GM18499 (cell line): ENCODE measurements around the gene ACO2.

Experiments
- ATAC-seq: cut with Tn5 transposase; IDR thresholded peaks from one replicate; pipeline ENCODE4 v1.9.1; 2021; ENCODE audit warnings: moderate number of reproducible peaks; ENCODE audit not compliant: insufficient read depth, unreplicated experiment

The ACO2 gene

DNA sequence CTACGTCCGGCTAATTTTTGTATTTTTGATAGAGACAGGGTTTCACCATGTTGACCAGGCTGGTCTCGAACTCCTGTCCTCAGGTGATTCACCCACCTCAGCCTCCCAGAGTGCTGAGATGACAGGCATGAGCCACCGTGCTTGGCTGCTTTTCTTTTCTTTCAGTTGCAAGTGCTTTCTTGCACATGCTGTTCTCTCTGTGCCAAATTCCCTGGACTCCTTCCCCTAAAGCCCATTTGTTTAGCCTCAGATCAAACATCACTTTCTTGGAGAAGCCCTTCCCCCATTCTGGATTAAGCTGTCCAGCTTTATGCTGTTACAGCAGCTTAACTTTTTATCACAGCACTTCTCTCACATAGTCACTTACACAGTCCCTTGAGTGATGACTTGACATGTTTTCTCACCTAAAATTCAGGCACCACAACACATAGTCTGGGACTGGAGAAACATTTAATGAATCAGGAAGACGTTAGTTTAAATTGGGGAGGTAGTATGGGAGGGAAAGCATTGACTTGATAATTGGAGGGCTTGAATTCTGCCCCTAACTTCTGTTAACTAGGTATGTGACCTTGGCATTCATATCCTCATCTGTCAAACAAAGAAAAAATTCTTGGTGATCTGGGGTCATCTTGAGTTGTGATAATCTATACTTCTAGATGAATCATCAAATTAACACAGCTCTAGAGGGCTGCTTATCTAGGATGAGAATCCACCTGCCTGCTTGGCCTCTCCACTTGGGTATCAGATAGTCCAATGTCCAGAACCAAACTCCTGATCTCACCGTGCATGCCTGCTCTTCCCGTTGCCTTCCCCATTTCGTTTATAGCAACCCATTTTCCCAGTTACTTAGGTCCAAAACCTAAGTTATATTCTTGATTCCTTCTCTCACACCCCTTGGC lies 18.4 kb downstream of the ACO2 start:
- ATAC-seq = no peak

DNA sequence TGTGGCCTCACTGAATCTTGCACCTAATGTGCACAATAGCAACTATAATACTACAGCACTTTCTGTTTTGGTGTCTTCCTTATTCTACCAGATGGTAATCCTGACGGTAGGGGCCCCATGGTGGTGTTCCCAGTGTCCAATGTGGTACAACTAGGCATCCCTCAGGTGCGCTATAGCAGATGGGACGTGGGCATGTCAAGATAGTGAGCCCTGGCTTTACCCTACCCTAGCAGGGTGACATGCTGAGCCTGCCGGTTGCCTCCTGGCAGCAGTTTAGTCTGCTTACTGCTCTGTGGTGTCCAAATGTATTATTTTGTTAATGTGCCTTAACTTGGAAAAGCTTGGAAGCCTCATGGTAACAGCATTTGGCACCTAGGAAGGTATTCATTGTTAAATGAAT lies 19.2 kb downstream of the ACO2 start:
- ATAC-seq = no peak

DNA sequence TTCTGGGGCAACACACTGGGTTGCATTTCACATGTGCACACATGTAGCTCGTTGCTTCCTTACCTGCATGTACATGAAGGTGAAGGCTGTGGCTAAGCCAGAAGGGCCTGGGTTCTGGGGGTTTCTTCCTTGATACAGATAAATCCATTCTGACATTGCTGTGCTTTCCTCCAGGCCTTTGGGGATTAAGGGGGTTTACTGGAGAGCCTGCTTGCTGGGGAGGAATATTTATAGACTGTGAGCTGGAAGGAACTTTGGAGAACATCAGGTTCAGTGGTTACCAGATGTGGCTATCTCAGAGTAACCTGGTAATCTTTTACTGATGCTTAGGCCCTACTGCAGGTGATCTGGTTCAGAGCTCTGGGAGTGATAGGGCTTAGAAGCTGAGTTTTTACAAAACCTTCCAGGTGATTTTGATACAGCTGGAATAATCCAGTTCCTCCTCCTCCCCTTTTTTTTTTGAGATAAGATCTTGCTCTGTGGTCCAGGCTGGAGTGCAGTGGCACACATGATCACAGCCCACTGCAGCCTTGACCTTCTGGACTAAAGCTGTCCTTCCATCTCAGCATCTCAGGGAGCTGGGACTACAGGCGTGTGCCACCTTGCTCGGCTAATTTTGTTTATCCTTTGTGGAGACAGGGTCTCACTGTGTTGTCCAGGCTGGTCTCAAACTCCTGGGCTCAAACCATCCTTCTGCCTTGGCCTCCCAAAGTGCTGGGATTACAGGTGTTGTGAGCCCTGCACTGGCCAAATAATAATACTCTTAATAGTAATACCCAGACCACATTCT lies 19.9 kb downstream of the ACO2 start:
- ATAC-seq = no peak

DNA sequence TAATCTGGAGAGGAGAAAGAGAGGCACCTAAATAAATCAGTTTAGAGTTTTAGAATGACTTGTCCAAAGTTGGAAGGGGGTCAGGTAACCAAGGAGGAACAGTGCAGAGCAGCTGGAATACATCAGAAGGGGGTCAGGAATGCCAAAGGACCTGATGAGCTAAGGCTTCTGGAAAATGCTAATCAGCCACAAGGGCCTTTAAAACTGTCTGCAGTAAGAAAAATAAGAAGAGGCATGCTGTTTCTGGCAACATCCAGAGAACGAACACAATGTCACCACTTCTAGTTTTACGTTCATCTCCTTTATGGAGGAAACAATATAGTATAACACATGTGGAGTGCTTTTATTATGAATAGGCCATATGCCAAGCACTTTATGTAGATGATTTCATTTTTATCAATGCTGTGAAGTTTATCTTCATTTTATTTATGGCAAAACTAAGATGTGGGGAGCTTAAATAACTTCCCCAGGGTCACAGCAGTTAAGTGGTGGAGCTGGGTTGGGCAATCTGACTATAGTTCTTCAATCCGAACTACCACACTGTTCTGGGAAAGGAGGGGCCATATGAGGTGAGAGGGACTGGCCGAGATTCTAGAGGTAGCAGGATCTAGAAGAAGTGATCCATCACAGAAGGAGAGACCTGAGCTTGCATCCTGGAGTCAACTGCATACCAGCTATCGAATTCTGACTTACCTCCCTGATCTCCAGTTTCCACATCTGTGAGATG lies 22.6 kb downstream of the ACO2 start:
- ATAC-seq = no peak

DNA sequence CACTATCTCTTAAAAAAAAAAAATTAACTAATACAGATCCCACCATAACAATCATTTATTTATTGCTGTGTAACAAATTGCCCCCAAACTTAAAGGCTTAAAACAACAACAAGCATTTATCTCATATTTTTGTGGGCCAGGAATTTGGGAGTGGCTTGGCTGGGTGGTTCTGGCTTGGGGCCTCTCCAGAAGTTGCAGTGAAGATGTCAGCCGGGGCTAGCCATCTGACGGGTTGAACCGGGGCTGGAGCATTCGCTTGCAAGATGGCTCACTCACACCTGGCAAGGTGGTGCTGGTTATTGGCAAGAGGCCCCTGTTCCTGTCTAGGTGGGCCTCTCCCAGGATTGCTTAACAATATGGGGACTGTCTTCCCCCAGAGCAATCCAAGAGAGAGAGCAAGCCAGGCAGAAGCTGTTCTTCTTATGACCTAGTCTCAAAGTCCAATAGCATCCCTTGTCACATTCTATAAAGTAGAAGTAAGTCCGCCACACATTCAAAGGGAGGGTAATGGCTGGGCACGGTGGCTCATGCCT lies 29.5 kb downstream of the ACO2 start:
- ATAC-seq = no peak

DNA sequence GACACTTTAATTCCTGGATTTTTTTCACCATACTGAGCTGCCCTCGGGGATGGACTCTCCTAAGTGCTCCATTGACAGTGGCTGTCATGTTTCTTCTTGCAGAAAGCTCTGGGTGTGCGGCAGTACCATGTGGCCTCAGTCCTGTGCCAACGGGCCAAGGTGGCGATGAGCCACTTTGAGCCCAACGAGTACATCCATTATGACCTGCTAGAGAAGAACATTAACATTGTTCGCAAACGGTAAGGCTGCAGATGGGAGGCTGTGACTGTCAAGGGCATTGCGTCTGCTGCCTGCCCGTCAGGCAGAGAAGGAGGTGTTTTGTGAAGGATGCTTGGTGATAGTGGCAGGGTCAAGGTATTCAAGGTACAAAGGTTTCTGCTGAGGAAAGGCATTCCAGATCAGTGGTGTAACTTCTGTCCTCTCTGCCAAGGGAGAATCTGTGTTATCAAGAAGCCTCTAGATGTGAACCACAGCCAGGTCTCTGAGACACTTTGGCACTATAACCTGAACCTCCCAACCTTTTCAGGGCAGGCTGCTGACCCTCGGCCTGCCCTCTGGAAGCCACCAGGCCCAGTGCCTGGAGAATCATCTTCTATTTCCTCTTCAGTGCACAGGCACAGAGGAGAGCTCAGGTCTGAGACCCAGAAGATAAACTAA lies 30.8 kb downstream of the ACO2 start:
- ATAC-seq = no peak

DNA sequence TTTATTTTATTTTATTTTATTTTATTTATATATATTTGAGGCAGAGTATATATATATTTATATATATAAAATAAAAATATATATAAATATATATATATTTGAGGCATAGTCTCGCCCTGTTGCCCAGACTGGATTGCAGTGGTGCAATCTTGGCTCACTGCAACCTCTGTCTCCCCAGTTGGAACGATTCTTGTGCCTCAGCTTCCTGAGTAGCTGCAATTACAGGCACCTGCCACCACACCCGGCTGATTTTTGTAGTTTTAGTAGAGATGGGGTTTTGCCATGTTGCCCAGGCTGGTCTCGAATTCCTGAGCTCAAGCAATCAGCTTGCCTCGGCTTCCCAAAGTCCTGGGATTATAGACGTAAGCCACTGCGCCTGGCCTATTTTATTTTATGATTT lies 31.4 kb downstream of the ACO2 start:
- no peak for ATAC-seq

DNA sequence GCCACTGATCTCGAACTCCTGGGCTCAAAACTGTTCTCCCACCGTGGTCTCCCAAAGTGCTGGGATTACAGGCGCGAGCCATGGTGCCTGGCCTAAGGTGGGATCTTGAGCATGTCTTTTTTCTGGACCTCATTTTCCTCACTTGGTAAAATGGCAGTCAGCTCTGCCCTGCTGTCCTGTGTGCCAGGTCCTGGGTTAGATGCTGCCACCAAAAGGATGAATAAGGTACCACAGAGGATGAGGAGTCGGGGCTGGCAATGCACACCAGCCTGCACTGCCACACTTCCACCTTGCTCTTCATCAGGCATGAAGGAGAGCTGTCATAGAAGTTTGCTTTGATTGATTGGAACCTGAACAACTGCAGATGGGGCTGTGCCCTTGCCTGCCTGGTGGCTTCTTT lies 32.3 kb downstream of the ACO2 start:
- ATAC-seq = no peak

DNA sequence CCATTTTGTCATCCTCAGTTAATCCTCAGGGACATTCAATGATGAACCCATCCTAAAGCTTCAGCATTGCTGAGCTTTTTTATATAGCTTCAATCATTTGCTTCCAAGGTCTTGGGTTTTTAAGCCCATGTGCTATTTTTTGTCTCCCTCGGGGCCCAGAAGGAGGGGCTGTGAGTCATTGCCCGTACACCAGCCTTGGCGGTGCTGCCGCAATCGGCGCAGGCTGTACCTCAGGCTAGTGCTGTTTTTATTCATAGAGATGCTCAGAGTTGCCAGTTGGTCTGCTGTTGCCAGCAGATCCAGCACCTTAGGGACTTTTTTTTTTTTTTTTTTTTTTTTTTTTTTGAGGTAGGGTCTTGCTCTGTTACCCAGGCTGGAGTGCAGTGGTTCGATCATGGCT lies 35.5 kb downstream of the ACO2 start:
- no peak for ATAC-seq

DNA sequence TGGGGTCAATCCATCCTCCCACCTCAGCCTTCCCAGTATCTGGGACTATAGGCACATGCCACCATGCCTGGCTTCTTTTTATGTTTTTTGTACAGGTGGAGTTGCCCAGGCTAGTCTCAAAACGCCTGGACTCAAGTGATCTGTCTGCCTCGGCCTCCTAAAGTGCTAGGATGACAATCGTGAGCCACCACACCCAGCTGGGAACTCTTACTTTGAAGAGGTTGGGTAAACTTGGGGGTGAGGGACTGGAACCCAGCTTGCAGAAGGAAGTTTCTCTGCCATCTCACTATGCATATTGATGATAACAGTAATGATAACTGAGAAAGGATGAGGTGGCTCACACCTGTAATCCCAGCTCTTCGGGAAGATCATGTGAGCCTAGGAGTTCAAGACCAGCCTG lies 35.9 kb downstream of the ACO2 start:
- ATAC-seq = no peak

DNA sequence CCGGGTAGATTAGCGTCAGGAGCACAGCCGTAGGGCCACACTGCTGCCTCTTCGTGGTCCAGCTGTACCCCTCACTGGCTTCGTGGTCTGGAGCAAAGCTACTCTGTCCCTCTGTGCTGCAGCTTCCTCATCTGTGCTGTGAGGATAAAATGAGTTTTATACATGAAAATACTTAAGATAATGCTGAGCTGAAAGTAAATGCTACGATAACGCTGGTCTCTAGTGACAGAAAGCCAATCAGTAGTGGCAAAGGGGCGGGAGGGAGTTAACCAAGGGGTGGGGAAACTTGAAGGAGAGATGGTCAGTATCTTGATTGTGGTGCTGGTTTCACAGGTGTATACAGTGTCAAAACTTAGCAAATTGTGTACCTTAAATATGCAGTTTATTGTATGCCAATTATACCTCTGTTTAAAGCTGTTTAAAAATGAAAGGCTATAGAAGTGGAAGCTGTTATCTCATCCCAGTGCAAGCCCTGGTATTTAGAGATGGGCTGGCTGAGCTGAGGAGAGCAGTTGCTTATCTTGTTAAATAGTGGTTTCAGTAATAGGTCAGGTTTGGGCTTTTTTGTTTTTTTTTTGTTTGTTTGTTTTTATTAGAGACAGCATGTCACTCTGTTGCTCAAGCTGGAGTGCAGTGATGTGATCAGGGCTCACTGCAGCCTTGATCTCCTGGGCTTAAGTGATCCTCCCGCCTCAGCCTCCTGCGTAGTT lies 36.7 kb downstream of the ACO2 start:
- no peak for ATAC-seq

DNA sequence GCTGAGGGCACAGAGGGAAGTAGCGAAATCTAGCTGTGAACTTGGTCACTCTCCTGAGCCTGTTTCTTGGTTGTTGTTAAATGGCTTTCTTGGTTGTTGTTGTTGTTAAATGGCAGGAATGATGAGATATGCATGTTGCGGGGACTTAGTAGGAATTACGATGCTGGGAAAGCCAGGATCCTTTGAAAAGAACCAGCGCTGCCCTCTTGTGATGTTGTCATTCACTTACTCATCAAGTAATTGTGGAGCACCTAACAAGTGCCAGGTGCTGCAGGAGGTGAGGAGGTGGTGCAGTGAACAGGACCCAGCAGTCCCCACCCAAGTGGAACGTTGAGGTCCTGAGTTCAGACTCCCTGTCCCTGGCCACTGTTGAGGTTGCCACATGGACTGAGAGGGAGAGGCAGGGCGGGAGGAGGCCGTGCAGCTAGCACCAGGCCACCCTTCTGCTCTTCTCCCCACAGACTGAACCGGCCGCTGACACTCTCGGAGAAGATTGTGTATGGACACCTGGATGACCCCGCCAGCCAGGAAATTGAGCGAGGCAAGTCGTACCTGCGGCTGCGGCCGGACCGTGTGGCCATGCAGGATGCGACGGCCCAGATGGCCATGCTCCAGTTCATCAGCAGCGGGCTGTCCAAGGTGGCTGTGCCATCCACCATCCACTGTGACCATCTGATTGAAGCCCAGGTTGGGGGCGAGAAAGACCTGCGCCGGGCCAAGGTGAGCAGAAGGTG lies 38.6 kb downstream of the ACO2 start:
- no peak for ATAC-seq

DNA sequence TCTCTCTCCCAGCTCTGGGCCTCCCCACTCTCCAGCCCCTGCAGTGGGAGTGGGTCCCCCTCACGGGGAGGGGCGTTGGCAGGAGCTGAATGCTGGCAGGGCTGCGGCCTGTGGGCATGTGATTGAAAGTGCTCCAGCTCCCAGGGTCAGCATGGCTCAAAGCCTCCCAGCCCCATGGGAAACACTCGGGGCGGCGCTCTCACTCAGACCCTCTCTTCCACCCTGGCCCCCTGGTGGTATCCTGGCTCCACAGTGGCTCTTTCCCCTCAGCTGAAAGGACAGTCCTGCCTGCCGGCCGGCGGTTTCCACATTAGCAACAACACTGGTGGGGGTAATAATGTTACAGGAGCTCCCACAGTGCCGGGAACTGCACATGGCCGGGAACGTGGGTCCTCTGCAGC lies 39.9 kb downstream of the ACO2 start:
- no peak for ATAC-seq

DNA sequence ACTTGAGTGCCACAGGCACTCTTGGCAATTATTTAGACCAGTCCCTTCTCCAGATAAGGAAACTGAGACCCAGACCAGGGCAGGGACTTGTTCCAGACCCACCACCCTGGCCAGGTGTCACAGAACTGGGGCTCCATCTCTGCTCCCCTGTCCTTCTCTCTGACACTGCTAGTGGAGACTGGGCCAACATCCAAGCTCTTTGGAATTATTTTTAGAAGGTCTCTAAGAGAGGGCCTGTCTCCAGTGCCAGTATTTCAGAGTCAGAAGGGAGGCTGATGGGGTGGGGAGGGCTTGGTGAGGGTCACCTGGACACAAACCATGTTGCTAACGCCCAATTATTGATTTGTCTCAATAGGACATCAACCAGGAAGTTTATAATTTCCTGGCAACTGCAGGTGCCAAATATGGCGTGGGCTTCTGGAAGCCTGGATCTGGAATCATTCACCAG lies 42.6 kb downstream of the ACO2 start:
- ATAC-seq = no peak

DNA sequence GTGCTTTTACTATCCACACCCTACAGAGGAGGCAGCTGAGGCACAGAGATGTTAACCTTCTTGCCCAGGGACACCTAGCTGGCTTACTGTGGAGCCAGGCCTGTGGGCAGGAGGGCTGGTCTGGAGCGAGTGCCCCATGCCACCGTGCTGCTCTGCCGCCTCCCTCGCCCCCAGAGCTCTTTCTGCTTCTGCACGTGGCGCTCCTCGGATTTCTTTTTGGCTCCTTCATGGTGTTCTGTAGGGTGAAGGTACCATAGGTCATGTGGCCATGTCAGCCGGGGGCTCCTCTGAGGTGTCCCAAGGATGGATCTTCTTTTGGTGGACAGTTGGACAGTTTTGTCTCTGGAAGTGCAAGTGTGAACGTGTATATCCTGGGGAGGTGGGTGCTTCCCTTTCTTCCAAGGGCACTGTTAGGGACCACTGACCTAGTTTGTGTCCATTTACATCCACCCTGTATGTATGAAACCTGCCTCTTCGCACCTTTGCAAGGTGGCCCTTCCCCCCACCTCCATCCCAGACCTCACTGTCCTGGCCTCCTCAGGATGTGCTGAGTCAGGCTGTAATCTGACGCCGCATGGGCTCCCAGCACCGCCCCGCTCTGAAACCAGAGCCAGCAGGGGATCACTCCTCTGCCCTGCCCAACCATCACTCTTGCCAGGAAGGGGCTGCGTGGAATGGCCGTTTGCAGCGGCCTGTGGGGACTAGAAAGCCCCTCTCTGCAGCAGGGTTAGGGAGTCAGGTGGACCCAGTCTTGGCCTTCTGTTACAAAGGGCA lies 43.7 kb downstream of the ACO2 start:
- no peak for ATAC-seq

DNA sequence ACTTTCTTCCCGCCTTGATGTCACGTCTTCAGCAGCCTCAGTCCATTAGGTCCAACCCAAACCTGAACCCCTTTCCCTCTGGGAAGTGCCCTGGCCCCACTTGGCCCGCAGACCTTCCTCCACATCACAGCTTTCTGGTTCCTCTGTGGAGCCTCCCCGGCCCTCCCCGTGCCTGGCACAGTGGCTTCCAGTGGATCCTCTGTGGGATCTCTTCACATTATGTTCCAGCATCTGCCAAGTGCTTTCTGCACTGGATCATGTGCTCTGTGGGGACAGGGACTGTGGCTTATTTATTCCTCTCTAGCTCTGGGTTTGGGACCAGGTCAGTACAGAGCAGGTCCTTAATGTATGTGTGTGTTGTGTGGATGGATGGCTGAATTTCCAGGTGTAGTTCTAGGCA lies 44.5 kb downstream of the ACO2 start:
- ATAC-seq = no peak

DNA sequence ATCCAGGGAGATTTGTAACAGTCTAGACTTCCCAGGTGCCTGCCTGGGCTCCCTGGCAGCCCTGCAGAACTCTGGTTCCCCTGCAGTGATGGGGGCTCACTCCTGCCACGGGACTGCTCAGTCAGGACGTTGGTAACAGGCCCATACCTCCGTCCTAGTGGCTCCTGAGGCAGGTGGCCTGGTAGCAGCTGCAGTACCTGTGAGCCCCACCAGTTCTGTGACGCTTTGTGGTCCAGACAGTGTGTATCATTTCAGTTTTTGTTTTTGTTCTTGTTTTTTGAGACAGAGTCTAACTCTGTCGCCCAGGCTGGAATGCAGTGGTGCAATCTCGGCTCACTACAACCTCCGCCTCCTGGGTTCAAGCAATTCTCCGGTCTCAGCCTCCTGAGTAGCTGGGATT lies 47.5 kb downstream of the ACO2 start:
- ATAC-seq = no peak
